ENCODE results near the gene CEP170B. TPM values are rescaled to one million over a fixed set of nuclear protein-coding genes. Genes with fewer than 3 reads are reported as not detected.
"Not testable (repeated sequence)": the region's sequence is repeated elsewhere in the genome, so short reads cannot be mapped to it uniquely, and the experiment has no call there.

Gene CEP170B
- polyA plus RNA-seq, 2 donors = 19.8 to 37.5 TPM

DNA sequence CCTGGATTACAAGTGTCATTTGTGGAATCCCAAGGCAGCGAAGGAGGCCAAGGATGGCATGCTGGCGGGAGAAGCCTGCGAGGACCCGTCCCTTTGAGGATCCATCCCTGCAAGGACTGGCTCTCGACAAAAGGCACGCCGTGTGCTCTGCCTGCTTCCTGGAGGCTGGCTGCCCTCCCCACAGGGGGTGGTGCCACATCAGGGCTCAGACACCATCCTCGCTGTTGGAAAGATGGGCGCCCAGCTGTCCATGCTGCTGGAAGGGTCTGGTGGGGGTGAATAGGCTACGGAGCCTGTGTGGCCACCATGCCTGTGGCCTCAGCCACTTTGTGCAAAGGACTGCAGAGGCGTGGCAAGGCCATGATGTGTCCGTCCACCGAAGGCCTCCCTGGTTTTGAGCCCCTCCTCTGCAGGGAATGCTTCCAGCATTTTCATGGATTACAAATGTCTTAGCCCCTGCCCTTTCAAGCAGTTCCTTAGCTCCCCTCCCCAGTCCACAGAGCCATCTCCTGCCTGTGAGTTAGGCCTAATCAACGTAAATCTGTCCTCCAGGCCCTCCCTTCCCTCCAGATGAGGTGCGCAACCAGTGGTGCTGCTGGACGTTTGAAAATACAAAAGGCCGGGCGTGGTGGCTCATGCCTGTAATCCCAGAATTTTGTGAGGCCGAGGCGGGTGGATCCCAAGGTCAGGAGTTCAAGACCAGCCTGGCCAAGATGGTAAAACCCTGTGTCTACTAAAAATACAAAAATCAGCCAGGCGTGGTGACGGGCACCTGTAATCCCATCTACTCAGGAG is 42.0 kb upstream of the CEP170B start:
- no peaks in the 10 kb centered on the region for H3K36me3 ChIP-seq (ENCODE audit: control insufficient read depth in 2 of 2, insufficient read depth in 2 of 2, low read length in 1 of 2)
- no peaks in the 10 kb centered on the region for H3K27me3 ChIP-seq (ENCODE audit: control insufficient read depth in 1 of 2, insufficient read depth in 2 of 2, low read length in 2 of 2)
- WGBS, 2 donors = 87% methylated on average over 22 of the region's 22 CpGs
- no peaks in the 10 kb centered on the region for H3K9me3 ChIP-seq (ENCODE audit: control insufficient read depth in 2 of 2, insufficient read depth in 1 of 2, low read depth in 1 of 2, low read length in 1 of 2)
- H3K4me3 ChIP-seq (ENCODE audit: low read depth in 1 of 2, low read length in 2 of 2) = no peak overlapping the region
- peaks cover 3 to 13% of the 10 kb centered on the region in 2 donors for H3K4me1 ChIP-seq (ENCODE audit: control insufficient read depth in 2 of 2, insufficient read depth in 2 of 2, low read length in 1 of 2)
- H3K27ac ChIP-seq (ENCODE audit: low read depth in 2 of 2, low read length in 1 of 2) = no peak overlapping the region

DNA sequence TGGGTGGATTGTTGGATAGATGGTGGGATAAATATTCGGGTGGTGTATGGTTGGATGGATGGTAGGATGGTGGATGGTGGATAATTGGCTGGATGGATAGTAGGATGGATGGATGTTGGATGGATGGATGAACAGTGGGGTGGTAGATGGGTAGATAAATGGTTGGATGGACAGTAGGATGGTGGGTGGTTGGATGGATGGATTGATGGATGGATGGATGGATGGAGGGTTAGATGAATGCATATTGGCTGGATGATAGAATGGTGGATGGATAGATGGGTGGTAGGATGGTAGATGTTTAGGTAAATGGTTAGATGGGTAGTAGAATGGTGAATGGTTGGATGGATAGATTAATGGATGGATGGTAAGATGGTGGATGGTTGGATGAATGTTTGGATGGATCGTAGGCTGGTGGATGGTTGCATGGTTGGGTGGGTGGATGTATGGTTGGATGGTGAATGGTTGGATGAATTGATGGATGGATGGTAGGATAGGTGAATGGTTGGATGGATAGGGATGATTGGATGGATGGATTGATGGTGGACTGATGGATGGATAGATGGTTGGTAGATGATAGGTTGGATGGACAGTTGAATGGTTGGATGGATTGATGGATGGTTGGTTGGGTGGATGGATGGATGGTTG is 40.6 kb upstream of the CEP170B start:
- Histone ChIP-seq H3K27ac (ENCODE audit: low read depth in 2 of 2, low read length in 1 of 2) (no peak overlapping the region), H3K4me3 (ENCODE audit: low read depth in 1 of 2, low read length in 2 of 2) (no peak overlapping the region), H3K4me1 (ENCODE audit: control insufficient read depth in 2 of 2, insufficient read depth in 2 of 2, low read length in 1 of 2) (peaks cover 3 to 13% of the 10 kb centered on the region in 2 donors), H3K27me3 (ENCODE audit: control insufficient read depth in 1 of 2, insufficient read depth in 2 of 2, low read length in 2 of 2) (no peaks in the 10 kb centered on the region), H3K36me3 (ENCODE audit: control insufficient read depth in 2 of 2, insufficient read depth in 2 of 2, low read length in 1 of 2) (no peaks in the 10 kb centered on the region), H3K9me3 (ENCODE audit: control insufficient read depth in 2 of 2, insufficient read depth in 1 of 2, low read depth in 1 of 2, low read length in 1 of 2) (no peaks in the 10 kb centered on the region)
- WGBS, 2 donors = 96 to 100% methylated on average over 2 of the region's 2 CpGs

DNA sequence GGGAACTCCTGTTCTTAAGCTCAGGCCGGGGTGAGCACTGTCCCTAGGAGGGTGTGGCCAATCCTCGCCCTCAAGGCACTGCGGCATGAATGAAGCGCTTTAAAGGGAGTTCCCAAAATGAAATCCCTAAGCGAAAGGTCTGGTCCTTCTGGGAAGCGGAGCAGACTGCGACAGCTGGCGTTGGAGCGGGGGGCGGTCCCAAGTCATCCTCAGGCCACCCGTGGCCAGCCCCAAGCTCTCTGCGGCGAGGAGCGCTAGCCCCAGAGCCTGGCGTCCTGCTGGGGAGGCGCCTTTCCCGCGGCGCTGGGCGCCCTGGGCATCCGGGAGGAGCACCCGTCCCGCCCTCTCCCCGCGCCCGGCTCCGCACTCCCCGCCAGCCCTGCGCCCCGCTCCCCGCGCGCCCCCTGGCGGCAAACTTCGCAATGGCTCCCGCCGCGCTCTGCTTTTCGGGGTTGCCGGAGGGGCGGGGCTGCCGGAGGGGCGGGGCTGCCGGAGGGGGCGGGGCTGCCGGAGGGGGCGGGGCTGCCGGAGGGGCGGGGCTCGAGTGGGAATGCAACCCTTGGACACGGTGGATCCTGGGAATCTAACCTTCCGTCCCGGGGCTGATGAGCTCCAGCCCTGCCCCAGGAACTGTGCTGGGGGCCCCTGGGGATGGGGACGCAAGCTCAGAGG is 38.7 kb upstream of the CEP170B start:
- Histone ChIP-seq H3K4me1 (ENCODE audit: control insufficient read depth in 2 of 2, insufficient read depth in 2 of 2, low read length in 1 of 2) (peaks cover 3 to 13% of the 10 kb centered on the region in 2 donors), H3K4me3 (ENCODE audit: low read depth in 1 of 2, low read length in 2 of 2) (peak overlapping the region; percentile 50 to 52), H3K27me3 (ENCODE audit: control insufficient read depth in 1 of 2, insufficient read depth in 2 of 2, low read length in 2 of 2) (no peaks in the 10 kb centered on the region), H3K36me3 (ENCODE audit: control insufficient read depth in 2 of 2, insufficient read depth in 2 of 2, low read length in 1 of 2) (no peaks in the 10 kb centered on the region), H3K9me3 (ENCODE audit: control insufficient read depth in 2 of 2, insufficient read depth in 1 of 2, low read depth in 1 of 2, low read length in 1 of 2) (no peaks in the 10 kb centered on the region), H3K27ac (ENCODE audit: low read depth in 2 of 2, low read length in 1 of 2) (peak overlapping the region; percentile 5 to 74)
- WGBS, 2 donors = 0 to 1% methylated on average over 32 to 54 of the region's 54 CpGs

DNA sequence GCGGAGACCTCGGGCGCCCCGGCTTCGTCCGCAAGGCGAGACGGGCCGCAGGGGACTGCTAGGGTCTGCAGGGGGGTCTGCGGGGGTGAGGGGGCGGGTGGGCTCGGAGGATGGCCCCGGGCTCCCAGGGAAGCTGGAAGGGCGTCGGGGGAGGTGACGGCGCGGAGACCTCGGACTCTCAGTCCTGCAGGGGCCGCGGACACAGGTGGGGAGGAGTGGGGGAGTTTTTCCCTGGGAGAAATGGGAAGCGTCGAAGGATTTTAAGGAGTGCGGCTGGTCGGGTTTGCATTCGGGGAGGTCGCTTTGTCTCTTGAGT is 38.2 kb upstream of the CEP170B start:
- peak overlapping the region; percentile 44 to 47 for H3K4me3 ChIP-seq (ENCODE audit: low read depth in 1 of 2, low read length in 2 of 2)
- no peaks in the 10 kb centered on the region for H3K36me3 ChIP-seq (ENCODE audit: control insufficient read depth in 2 of 2, insufficient read depth in 2 of 2, low read length in 1 of 2)
- H3K4me1 ChIP-seq (ENCODE audit: control insufficient read depth in 2 of 2, insufficient read depth in 2 of 2, low read length in 1 of 2) = peaks cover 3 to 13% of the 10 kb centered on the region in 2 donors
- no peaks in the 10 kb centered on the region for H3K27me3 ChIP-seq (ENCODE audit: control insufficient read depth in 1 of 2, insufficient read depth in 2 of 2, low read length in 2 of 2)
- peak overlapping the region in 1 of 2 donors; percentile 5 for H3K27ac ChIP-seq (ENCODE audit: low read depth in 2 of 2, low read length in 1 of 2)
- WGBS, 2 donors = 3 to 4% methylated on average over 27 of the region's 27 CpGs
- H3K9me3 ChIP-seq (ENCODE audit: control insufficient read depth in 2 of 2, insufficient read depth in 1 of 2, low read depth in 1 of 2, low read length in 1 of 2) = no peaks in the 10 kb centered on the region

DNA sequence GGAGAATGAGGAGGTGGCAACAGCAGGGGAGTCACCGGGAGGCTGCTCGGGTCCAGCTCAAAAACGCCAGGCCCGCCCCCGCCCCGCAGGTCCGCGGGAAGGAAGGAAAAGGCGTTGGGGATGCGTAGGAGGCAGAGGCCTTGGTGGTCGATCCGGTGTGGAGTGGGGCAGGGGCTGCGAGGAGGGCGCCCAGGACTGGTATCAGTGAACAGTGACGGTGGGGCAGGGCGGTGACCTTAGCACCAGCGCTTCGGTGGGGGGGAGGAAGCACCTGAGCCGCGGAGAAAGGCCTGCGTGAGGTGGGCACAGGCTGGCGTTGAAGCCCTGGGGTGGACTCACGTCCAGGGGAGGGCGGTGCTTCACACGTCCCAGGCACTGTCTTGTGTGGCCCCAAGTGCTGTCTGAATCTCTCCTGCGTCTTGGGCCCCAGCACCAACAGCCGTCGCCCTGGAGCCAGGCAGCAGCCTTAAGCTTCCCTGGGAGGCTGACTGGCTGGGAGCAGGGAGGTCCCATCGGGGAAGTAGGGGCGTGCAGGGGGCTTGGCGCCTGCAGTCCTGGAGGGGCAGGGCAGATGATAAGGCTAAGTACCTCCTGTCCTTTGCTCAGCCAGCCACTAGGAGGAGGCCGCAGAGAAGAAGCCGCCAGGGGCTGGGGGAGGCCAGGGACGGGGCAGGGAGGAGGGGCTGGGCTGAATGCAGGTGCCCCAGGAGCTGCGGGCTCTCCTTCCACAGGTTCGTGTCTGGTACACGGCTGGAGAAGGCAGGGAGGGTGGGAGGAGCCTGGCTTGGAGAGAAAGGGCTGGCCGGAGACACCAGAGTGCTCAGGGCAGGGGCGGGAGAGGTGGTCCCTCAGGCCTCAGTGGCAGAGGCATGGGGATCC is 37.7 kb upstream of the CEP170B start:
- H3K9me3 ChIP-seq (ENCODE audit: control insufficient read depth in 2 of 2, insufficient read depth in 1 of 2, low read depth in 1 of 2, low read length in 1 of 2) = no peaks in the 10 kb centered on the region
- no peak overlapping the region for H3K27ac ChIP-seq (ENCODE audit: low read depth in 2 of 2, low read length in 1 of 2)
- H3K27me3 ChIP-seq (ENCODE audit: control insufficient read depth in 1 of 2, insufficient read depth in 2 of 2, low read length in 2 of 2) = no peaks in the 10 kb centered on the region
- H3K4me3 ChIP-seq (ENCODE audit: low read depth in 1 of 2, low read length in 2 of 2) = peak overlapping the region in 1 of 2 donors; percentile 44
- peaks cover 3 to 13% of the 10 kb centered on the region in 2 donors for H3K4me1 ChIP-seq (ENCODE audit: control insufficient read depth in 2 of 2, insufficient read depth in 2 of 2, low read length in 1 of 2)
- WGBS, 2 donors = 9 to 10% methylated on average over 28 to 39 of the region's 39 CpGs
- no peaks in the 10 kb centered on the region for H3K36me3 ChIP-seq (ENCODE audit: control insufficient read depth in 2 of 2, insufficient read depth in 2 of 2, low read length in 1 of 2)

DNA sequence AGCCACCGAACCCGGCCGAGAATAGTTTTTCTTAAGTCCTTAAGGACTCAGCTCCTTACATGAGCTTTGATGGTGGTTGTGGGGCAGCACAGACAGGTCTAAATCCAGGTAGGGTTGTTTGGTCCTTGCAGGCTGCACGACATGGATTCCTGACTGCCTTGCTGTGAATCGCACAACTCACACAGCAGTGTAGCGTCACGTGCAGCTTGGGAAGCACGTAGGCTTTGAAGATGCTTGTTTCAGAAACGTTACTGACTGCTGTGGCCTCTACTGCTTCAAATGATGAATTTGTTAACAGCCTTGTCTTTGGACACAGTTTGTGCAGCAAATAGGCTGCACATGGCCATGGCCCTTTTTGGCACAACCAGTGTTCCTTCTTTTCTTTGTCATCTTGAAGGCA is 34.3 kb upstream of the CEP170B start:
- Histone ChIP-seq H3K27ac (ENCODE audit: low read depth in 2 of 2, low read length in 1 of 2) (no peak overlapping the region), H3K36me3 (ENCODE audit: control insufficient read depth in 2 of 2, insufficient read depth in 2 of 2, low read length in 1 of 2) (no peaks in the 10 kb centered on the region), H3K9me3 (ENCODE audit: control insufficient read depth in 2 of 2, insufficient read depth in 1 of 2, low read depth in 1 of 2, low read length in 1 of 2) (no peaks in the 10 kb centered on the region), H3K4me1 (ENCODE audit: control insufficient read depth in 2 of 2, insufficient read depth in 2 of 2, low read length in 1 of 2) (peaks cover 3 to 10% of the 10 kb centered on the region in 2 donors), H3K27me3 (ENCODE audit: control insufficient read depth in 1 of 2, insufficient read depth in 2 of 2, low read length in 2 of 2) (no peaks in the 10 kb centered on the region), H3K4me3 (ENCODE audit: low read depth in 1 of 2, low read length in 2 of 2) (no peak overlapping the region)
- WGBS, 2 donors = 64 to 66% methylated on average over 9 of the region's 9 CpGs

DNA sequence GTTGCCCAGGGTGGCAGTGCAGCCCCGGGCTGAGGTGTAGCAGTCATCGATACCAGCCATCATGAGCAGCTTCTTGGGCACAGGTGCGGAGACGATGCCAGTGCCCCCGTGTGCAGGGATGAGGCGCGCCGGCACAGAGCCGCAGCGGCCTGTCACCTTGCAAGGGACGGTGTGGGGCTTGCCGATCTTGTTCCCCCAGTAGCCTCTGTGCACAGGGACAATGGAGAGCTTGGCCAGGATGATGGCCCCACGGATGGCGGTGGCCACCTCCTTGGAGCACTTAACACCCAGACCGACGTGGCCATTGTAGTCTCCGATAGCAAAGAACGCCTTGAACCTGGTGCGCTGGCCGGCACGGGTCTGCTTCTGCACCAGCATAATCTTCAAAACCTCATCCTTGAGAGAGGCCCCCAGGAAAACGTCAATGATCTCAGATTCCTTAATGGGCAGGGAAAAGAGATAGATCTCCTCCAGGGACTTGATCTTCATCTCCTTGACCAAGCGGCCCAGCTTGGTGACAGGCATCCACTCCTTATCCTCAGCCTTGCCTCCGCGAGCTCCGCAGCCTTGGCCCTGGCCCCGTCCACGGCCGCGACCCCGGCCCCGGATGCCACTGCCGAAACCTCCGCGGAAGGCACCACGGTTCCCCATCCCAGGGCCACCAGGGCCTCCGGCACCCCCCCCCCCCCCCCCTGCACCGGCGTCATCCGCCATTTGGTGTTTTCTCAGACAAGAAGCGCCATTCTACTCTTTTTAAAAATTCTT is 28.7 kb upstream of the CEP170B start:
- WGBS, 2 donors = 92 to 95% methylated on average over 37 to 41 of the region's 41 CpGs
- not testable (repeated sequence) for H3K27ac ChIP-seq (ENCODE audit: low read depth in 2 of 2, low read length in 1 of 2); H3K9me3 ChIP-seq (ENCODE audit: control insufficient read depth in 2 of 2, insufficient read depth in 1 of 2, low read depth in 1 of 2, low read length in 1 of 2); H3K4me3 ChIP-seq (ENCODE audit: low read depth in 1 of 2, low read length in 2 of 2); H3K27me3 ChIP-seq (ENCODE audit: control insufficient read depth in 1 of 2, insufficient read depth in 2 of 2, low read length in 2 of 2); H3K4me1 ChIP-seq (ENCODE audit: control insufficient read depth in 2 of 2, insufficient read depth in 2 of 2, low read length in 1 of 2); H3K36me3 ChIP-seq (ENCODE audit: control insufficient read depth in 2 of 2, insufficient read depth in 2 of 2, low read length in 1 of 2)

DNA sequence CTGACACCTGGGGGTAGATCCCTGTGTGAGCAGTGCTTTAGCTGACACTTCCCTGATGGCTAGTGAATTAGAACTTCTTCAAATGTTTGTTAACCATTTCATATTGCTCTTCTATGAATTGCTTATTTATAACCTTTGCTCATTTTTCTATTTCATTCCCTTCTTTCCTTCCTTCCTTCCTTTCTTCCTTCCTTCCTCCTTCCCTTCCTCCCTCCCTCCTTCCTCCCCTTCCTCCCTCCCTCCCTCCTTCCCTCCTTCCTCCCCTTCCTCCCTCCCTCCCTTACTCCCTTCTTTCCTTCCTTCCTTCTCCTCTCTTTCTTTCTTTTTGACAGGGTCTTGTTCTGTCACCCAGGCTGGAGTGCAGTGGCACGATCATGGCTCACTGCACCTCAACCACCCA is 23.3 kb upstream of the CEP170B start:
- H3K9me3 ChIP-seq (ENCODE audit: control insufficient read depth in 2 of 2, insufficient read depth in 1 of 2, low read depth in 1 of 2, low read length in 1 of 2) = no peaks in the 10 kb centered on the region
- peaks cover 0 to 3% of the 10 kb centered on the region in 2 donors for H3K27me3 ChIP-seq (ENCODE audit: control insufficient read depth in 1 of 2, insufficient read depth in 2 of 2, low read length in 2 of 2)
- H3K4me3 ChIP-seq (ENCODE audit: low read depth in 1 of 2, low read length in 2 of 2) = no peak overlapping the region
- no peak overlapping the region for H3K27ac ChIP-seq (ENCODE audit: low read depth in 2 of 2, low read length in 1 of 2)
- H3K4me1 ChIP-seq (ENCODE audit: control insufficient read depth in 2 of 2, insufficient read depth in 2 of 2, low read length in 1 of 2) = peaks cover 15 to 17% of the 10 kb centered on the region in 2 donors
- 84 to 91% methylated on average over 1 of the region's 1 CpG for WGBS, 2 donors
- no peaks in the 10 kb centered on the region for H3K36me3 ChIP-seq (ENCODE audit: control insufficient read depth in 2 of 2, insufficient read depth in 2 of 2, low read length in 1 of 2)
